Pulmonary artery endothelial cell (primary cell): ENCODE results near the gene C15orf39. TPM values are rescaled to one million over a fixed set of nuclear protein-coding genes. Genes with fewer than 3 reads are reported as not detected.
"Not testable (repeated sequence)": the region's sequence is repeated elsewhere in the genome, so short reads cannot be mapped to it uniquely, and the experiment has no call there.

ENCODE experiments used
- DNase-seq: peaks from one replicate; pipeline ENCODE4 v3.0.0-alpha.2; 2011; ENCODE audit warnings: low read depth, low spot score
- total RNA-seq: library from RNA; depleted of rRNA; stranded (reverse); fragments of >200 nt; gene quantifications from 2 replicates; pipeline ENCODE4 v1.2.3, GENCODE V29; 2014

Gene C15orf39
- total RNA-seq, 1 donor from 2014 or later, result 6.4 TPM

GRCh38 chr15:75211436-75212199, 9.9 kb downstream of the C15orf39 start:
- no peak for DNase-seq

DNA sequence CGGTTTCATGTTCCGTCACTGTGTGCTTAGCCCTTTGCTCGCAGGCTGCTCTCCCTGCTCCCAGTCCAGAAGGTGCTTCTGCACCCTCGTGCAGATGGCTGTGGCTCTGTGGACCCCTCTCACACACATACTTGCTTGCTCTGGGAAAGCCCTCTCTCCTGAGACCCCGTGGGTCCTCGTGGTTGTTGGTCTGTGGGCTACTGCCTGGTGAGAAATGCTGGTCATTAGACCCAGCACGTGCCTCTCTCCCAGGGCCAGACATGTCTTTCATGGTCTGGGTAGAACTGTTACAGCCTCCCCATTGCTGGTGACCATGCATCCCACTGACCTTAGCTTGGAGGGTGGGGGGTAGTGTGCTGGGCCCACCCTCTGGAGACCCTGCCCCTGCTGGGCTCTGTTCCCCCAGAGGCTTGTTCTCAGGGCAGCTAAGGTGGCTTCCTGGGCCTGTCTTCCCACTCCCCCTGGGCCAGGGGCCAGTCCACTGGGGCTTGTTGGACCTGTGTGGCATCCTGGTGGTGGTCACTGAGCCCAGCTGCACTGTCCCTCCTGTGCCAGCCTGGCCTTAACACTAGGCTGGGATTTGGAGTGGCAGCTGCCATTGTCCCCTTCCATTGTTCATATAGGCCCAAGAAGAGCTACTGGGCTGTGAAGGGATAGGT, 10.6 kb downstream of the C15orf39 start:
- DNase-seq, result no peak

DNA sequence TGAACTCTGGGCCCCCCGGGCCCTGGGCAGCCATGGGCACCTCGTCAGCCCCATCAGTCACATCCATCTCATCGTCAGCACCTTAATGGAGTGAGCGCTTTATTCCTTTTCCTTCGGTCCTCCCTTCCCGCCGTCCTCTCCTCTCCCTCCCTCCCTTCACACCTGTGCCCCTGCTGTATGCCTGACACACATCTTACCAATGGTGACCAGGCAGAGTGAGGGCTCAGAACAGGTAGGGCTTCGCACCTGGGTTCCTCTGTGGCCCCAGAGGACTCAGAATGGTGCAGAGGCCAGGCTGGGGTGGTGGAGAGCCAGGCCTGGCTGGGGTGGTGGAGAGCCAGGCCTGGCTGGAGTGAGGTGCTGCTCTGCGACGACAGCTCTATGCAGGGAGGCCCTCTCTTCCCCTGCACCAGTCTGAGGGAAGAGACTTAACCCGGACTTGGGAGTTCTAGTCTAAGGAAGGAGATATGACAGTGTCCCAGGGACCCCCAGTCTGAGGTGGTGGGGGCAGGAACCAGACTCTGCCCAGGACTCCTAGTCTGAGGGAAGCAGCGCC, 11.6 kb downstream of the C15orf39 start:
- no peak for DNase-seq

DNA sequence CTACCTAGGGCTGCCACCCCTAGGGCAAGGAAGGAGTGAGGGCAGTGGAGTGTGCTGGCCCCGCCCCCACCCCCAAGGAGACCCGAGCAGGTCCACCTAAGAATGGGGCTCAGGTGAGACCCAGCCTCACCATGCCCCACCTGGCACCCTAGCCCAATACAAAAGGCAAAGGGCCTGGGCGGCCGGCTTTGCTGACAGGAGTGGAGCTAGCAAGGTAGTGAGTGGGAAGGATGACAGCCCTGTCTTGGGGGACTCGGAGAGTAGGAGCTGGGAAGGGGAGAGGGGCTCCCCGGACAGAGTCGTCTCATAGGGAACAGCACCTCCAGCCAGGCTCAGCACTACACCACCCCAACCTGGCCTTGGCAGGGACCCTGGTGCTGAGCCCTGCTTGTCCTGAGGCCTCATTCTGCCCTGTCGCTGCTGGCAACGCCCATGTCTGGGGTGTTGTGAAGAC, 12.1 kb downstream of the C15orf39 start:
- no peak for DNase-seq

DNA sequence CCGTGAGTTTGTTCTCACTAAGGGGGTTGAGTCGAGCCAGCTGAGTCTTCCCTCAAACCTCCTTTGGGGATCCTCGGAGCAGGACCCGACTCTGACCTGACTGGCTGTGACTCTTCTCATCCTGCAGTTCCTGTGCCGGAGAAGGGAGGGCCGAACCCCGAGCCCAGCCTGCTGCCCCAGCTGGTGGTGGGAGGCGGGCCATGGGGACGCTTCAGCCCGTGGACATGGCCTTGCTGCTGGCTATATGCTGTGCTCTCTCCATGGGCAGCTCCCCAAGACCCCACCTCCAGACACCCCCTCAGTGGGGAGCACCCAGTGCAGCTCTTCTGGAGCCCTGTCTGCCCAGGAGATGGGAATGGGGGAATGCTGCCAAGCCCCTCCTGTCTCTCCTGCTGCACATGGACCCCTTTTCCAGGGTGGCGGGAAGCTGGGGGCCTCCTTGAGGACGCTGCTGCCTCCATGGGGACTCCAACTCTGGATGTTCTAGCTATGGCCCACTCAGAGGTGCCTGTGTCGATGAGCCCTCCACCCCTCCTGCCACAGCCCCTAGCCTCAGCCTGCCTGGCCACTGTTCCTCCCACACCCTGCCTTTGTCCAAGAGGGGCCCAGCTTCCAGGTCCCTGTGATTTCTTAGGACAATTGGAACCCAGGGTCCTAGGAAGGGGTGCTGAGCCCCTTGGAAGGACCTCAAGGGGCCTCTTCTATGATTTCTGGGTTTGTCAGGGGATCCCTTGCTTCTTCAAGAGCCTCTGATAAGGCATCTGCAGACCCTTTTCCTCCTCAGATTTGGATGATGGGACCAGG, 12.8 kb downstream of the C15orf39 start:
- DNase-seq, result no peak

- no peak for DNase-seq
Observed at GRCh38 chr15:75215107-75216004, 13.7 kb downstream of the C15orf39 start.

- no peak for DNase-seq
Observed at GRCh38 chr15:75217012-75217411, 15.3 kb downstream of the C15orf39 start.

DNA sequence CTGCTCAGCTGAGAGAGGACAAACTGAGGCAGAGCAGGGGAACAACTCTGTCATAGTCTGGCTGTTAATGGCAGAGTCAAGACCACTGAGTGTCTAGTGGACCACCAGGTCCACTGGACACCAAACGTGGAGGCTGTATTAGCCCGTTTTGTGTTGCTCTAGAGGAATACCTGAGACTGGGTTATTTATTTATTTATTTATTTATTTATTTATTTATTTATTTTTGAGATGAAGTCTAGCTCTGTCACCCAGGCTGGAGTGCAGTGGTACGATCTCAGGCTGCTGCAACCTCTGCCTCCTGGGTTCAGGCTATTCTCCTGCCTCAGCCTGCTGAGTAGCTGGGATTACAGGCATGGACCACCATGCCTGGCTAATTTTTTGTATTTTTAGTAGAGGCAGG, 15.9 kb downstream of the C15orf39 start:
- DNase-seq, result not testable (repeated sequence)

DNA sequence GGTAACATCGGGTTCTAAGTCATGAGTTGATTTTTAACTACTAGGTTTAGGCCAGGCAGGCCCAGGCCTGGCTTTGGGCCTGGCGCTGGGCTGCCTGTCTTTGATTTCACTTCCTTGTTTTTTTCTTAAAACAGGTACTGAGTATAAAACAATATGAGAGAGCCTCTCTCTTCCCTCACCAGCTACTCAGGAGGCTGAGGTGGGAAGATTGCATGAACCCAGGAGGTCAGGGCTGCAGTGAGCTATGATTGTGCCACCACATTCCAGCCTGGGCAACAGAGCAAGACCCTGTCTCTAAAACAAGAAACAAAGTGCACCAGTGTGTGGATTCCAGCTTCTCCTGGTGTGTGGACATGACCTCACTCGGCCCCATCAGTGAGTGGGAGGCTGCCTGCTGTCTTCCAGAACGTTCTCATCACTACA, 17.8 kb downstream of the C15orf39 start:
- DNase-seq, result not testable (repeated sequence)

GRCh38 chr15:75223688-75224087, 22.0 kb downstream of the C15orf39 start:
- no peak for DNase-seq

DNA sequence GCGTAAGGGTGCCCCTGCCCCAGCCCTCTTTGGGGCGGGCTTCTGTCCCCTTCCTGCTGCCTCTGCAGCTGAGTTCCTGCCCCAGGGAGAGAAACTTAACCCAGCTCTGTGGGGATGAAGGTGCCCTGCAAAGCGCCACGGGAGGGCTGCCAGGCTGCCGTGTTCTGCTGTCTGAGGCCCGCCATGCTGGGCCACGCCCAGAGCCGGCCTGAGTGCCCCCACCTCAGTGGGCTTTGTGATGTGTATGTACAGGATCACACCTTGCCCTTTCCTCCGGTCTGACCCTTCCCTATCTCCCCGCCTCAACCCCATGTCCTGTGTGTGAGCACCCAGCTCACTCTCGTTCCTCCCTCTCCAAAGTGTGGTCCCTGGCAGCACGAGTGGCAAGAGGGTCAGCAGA, 22.6 kb downstream of the C15orf39 start:
- DNase-seq, result no peak

DNA sequence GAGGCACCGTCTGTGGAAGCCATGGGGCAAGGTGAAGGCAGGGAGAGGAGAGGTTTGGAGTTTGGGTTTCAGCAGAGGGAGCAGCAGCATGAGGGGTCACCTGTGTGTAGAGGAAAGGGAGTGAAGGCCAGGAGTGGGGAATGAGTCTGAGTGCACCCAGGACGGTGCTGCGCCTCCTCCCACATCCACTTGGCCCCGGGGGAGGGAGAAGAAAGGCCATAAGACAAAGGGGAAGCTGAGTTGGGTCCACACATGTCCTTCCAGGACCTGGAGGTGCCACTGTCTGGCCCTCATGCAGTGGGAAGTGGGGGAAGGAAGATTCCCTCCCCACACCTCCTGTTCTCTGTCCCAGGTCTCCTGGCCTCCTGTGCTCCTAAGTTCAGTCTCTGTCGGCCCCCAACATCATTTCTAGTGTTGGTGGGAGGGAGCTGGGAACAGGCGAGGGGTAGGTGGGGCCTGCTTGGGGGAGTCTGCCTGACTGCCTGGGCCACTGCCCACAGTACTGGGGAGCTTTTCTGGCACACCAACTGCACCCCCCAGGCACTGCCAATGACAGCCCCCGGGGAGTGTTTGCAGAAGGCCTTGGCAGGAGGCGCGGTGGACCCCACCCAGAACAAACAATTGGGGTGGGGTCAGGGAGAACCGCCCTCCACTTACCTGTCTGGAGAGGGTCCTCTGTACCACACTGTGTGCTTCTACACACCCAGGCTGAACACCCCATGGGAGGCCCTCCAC, 23.6 kb downstream of the C15orf39 start:
- DNase-seq, result not testable (repeated sequence)

- no peak for DNase-seq
Observed at GRCh38 chr15:75225951-75226732, 24.5 kb downstream of the C15orf39 start.

GRCh38 chr15:75227112-75227511, 25.4 kb downstream of the C15orf39 start:
- DNase-seq, result not testable (repeated sequence)

- no peak for DNase-seq
Observed at GRCh38 chr15:75227663-75228280, 26.1 kb downstream of the C15orf39 start.

DNA sequence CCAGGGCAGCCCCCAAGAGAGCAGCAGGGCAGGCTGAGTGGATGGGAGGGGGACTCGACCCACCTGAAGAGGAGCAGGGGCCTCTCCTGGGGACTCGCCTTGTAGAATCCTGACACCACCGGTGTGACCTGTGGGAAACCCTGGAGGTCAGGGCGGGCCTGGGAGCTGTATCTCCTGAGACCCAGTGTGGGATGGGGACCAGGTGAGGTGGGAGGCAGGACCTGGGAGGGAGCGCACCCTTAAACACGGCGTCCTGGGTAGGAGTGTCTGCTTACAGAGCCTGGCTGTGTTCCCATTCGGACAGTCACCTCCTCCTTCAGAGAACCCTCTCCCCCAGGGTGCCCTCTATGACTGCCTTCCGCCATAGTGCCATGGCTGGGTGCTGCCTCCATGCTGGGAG, 27.1 kb downstream of the C15orf39 start:
- no peak for DNase-seq

DNA sequence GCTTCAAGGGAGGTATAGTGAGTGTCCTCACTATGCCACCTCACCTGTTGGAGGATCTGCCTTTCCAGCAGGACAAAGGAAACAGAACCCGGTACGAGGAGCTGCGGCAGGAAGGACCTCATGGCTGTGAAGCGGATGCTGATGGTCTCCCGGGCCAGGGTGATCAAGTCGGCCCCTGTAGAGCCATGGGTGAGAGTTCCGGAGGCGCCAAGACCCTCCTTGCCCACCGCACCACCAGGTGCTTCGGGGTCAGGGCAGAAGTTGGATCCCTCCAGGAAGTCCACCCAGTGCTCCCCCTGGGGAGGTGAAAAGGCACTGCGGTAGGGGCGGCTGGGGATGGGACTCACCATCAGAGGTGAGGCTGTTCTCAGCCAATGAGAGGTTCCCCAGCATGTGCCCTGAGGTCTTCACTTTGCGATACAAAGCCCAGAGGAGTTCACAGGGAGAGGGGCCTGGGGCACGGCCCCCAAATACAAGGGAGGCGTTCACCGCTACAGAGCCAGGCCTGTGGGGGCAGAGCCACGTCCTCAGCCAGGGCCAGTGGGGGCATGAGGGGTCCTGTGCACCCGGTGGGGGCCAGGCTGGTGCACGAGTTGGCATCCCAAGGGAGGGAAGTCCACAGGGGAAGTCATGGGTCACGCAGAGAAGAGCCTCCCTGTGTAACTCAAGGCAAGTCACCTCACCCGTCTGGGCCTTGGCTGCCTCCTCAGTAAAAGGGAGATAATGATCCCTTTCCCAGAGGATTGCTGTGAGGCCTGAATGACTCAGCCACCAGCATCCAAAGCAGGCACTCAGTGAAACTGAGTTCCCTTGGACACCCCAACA, 27.7 kb downstream of the C15orf39 start:
- DNase-seq, result no peak

DNA sequence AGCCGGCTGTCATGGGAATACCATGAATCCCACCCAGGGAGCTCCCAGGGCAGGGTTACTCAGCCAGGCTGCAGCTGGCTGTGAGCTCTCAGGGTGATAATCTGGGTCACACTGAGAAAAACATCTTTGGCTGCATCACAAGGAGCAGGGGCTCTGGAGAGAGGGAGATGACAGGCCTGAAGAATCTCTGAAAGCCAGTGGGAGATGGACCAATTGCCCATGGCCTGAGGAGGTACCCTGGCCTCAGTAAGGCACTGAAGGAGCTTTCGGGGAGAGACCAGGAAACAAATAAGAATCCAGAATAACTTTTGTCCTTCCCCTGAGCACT, 28.3 kb downstream of the C15orf39 start:
- no peak for DNase-seq
